Right lobe of liver (tissue), 4 donors: Measurements from ENCODE around the gene HSPD1.

Experiments used
- CTCF ChIP-seq, 4 donors: fragments of 200-600 bp in 3 of 4; fragments of 450-650 bp in 1 of 4; IDR thresholded peaks; one replicate each; pipeline versions ENCODE4 v1.5.1 to v1.8.0; 2016 to 2022; ENCODE audit warnings: antibody characterized with exemption in 4 of 4, mild to moderate bottlenecking in 2 of 4
- POLR2A ChIP-seq: fragments of 450-650 bp; IDR thresholded peaks from one replicate; pipeline ENCODE4 v1.6.1; 2017; ENCODE audit warnings: antibody characterized with exemption, mild to moderate bottlenecking
- donor health status: DM: no; HTN: no; CAD: no.
- donor health status: DM: no; HTN: no; CAD: no.
- donor health status: DM: no; HTN: yes; CAD: no.

- no peak for TF ChIP-seq POLR2A
- TF ChIP-seq CTCF (IDR thresholded peaks at IDR 0.05): no peak
Observed at GRCh38 chr2:197497326-197497725, 2.3 kb downstream of the HSPD1 start.
